GM18858 (cell line): ENCODE data around the gene RHBDL3.
"Not testable (repeated sequence)": the region's sequence is repeated elsewhere in the genome, so short reads cannot be mapped to it uniquely, and the experiment has no call there.

Source experiments
- ATAC-seq: cut with Tn5 transposase; IDR thresholded peaks from one replicate; pipeline ENCODE4 v1.9.1; 2021; ENCODE audit not compliant: unreplicated experiment

Gene RHBDL3

GRCh38 chr17:32265192-32265923, at the start of gene RHBDL3:
Gene RHBDL3 (plus strand): TSS chr17:32265832. CDS start chr17:32266190, 358 bp downstream.
- ATAC-seq, result no peak

- no peak for ATAC-seq
Measured at GRCh38 chr17:32222621-32223020, 43.0 kb upstream of the RHBDL3 start.

- no peak for ATAC-seq
Measured at GRCh38 chr17:32223703-32224102, 41.9 kb upstream of the RHBDL3 start.

- ATAC-seq, result no peak
Measured at GRCh38 chr17:32226886-32227285, 38.7 kb upstream of the RHBDL3 start.

GRCh38 chr17:32227910-32228309, 37.7 kb upstream of the RHBDL3 start:
- no peak for ATAC-seq

- no peak for ATAC-seq
Measured at GRCh38 chr17:32235588-32235987, 30.0 kb upstream of the RHBDL3 start.

- no peak for ATAC-seq
Measured at GRCh38 chr17:32239456-32239855, 26.2 kb upstream of the RHBDL3 start.

GRCh38 chr17:32240750-32241149, 24.9 kb upstream of the RHBDL3 start:
- ATAC-seq, result no peak

GRCh38 chr17:32241640-32242039, 24.0 kb upstream of the RHBDL3 start:
- no peak for ATAC-seq

GRCh38 chr17:32249475-32249874, 16.2 kb upstream of the RHBDL3 start:
- no peak for ATAC-seq

GRCh38 chr17:32253117-32253611, 12.5 kb upstream of the RHBDL3 start:
- ATAC-seq, result no peak

GRCh38 chr17:32256012-32256700, 9.5 kb upstream of the RHBDL3 start:
- no peak for ATAC-seq

- no peak for ATAC-seq
Measured at GRCh38 chr17:32256701-32257019, 9.0 kb upstream of the RHBDL3 start.

- ATAC-seq, result no peak
Measured at GRCh38 chr17:32258383-32259140, 7.1 kb upstream of the RHBDL3 start.

GRCh38 chr17:32259586-32259985, 6.0 kb upstream of the RHBDL3 start:
- no peak for ATAC-seq

- ATAC-seq, result no peak
Measured at GRCh38 chr17:32261417-32261736, 4.3 kb upstream of the RHBDL3 start.

- no peak for ATAC-seq
Measured at GRCh38 chr17:32261936-32262510, 3.6 kb upstream of the RHBDL3 start.

- not testable (repeated sequence) for ATAC-seq
Measured at GRCh38 chr17:32263515-32263914, 2.1 kb upstream of the RHBDL3 start.

- ATAC-seq, result no peak
Measured at GRCh38 chr17:32264140-32264799, 1.4 kb upstream of the RHBDL3 start.

GRCh38 chr17:32264823-32265191, 825 bp upstream of the RHBDL3 start:
- ATAC-seq, result no peak

GRCh38 chr17:32266051-32266388, 388 bp downstream of the RHBDL3 start:
- no peak for ATAC-seq
